RWPE1 (cell line): Measurements from ENCODE around the gene NPPC.

Source experiments
- CTCF ChIA-PET: fragments of 350-600 bp; sonication (Branson Sonifier 250); formaldehyde crosslinking; extraction: SDS; loops from one replicate; lab custom pipeline; 2021; lab: Yijun Ruan, JAX
- POLR2A ChIA-PET: fragments of 400-600 bp; formaldehyde crosslinking; extraction: SDS; loops from one replicate; lab custom pipeline; 2020; ENCODE audit warnings: antibody characterized with exemption; ENCODE audit not compliant: low non-redundant PET; lab: Yijun Ruan, JAX
- DNase-seq: peaks from one replicate; pipeline ENCODE4 v3.0.0; 2012; ENCODE audit warnings: low spot score
- H3K27ac ChIP-seq: fragments of 450-650 bp; 2 replicates; pipeline ENCODE4 v1.5.1; 2017
- TF ChIP-seq, protein P1 (sequence below): fragments of 450-650 bp; conservative IDR thresholded peaks from 2 replicates; pipeline ENCODE4 v1.5.1; 2017; ENCODE audit warnings: low read depth, mild to moderate bottlenecking

The NPPC gene

DNA sequence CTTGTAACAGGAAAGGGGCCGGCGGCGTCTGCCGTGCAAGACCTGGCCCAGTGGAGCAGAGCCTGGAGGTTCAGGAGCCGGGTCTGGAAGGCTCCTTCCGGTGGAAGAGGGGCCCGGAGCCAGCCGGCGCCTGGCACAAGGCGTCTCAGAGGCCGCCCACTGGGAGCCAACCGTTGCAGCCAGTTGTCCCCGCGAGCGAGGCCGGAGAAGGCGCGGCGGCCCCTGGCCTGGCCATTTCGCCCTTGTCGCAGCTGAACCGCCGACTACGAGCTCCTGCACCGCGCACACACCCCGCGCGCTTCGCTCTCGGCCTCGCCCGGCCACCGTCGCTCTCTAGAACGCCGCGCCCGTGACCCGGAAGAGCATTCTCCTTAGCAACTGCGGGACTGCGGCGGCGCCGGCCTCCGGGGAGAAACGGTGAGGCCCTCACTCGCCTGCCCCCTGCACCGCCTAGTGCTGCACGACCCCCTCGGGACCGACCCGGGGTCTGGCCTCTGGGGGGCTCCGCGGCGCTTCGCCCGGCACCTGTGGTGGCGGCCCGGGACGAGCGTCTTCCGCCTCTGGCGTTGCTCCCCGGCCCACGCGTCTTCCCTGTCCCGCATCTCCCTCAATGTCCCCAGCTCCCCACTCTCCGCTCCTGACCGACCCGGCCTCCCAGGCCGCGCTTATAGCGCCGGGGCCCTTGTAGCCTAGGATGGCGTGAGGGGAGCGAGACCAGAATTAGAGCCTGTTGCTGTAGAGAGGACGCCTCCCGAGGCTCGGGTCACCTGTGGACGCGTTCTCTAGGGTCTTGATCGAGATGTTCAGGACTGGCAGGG is 35.4 kb upstream of the NPPC start, which contains the start of gene DIS3L2:
Gene DIS3L2, plus strand, starts transcription at position 365 of the 818 bp plus-strand sequence. CDS start 53,215 bp downstream, outside the sequence.
- DNase-seq = peak; percentile 71
- TF ChIP-seq, protein P1, sequence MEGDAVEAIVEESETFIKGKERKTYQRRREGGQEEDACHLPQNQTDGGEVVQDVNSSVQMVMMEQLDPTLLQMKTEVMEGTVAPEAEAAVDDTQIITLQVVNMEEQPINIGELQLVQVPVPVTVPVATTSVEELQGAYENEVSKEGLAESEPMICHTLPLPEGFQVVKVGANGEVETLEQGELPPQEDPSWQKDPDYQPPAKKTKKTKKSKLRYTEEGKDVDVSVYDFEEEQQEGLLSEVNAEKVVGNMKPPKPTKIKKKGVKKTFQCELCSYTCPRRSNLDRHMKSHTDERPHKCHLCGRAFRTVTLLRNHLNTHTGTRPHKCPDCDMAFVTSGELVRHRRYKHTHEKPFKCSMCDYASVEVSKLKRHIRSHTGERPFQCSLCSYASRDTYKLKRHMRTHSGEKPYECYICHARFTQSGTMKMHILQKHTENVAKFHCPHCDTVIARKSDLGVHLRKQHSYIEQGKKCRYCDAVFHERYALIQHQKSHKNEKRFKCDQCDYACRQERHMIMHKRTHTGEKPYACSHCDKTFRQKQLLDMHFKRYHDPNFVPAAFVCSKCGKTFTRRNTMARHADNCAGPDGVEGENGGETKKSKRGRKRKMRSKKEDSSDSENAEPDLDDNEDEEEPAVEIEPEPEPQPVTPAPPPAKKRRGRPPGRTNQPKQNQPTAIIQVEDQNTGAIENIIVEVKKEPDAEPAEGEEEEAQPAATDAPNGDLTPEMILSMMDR = no peak
- ChIA-PET CTCF (interaction anchor here (1.0 kb wide), 1 partner anchor 222 kb away, joined by 3 read pairs; no protein-coding TSS in a partner anchor), POLR2A (interaction anchor here (0.7 kb wide), 1 partner anchor 96 kb away, joined by 3 read pairs; no protein-coding TSS in a partner anchor)
- peak within 1 kb of the TSS; percentile 79 for H3K27ac ChIP-seq

DNA sequence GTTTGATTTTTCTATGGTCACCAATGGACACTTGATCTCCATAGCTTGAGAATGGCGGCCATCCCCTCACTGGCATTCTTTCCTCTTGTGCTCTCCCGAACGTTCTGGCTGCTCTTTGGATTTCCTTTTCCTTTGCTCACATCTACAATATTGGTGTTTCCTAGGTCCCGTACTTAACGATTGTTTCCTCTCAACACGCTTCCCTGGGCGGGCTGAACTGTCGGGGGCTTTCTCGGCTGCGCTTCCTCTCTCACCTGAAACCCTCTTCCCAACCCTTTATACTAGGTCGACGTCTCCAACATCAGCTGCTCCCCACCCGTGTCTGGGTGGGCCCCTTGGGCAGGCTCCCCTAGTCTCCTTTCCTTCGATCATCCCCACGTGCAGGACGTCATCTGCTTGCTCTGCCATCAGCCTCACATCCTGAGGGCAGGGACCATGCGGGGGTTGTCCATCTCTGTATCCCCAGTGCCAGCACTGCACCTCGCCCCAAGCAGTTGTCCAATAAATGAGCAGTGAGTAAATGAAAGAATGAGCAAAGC is 34.7 kb upstream of the NPPC start:
- TF ChIP-seq, protein P1 = no peak
- DNase-seq = no peak
- CTCF ChIA-PET = no interaction called here
- peak overlapping the region; percentile 79 for H3K27ac ChIP-seq
- POLR2A ChIA-PET = no interaction called here

DNA sequence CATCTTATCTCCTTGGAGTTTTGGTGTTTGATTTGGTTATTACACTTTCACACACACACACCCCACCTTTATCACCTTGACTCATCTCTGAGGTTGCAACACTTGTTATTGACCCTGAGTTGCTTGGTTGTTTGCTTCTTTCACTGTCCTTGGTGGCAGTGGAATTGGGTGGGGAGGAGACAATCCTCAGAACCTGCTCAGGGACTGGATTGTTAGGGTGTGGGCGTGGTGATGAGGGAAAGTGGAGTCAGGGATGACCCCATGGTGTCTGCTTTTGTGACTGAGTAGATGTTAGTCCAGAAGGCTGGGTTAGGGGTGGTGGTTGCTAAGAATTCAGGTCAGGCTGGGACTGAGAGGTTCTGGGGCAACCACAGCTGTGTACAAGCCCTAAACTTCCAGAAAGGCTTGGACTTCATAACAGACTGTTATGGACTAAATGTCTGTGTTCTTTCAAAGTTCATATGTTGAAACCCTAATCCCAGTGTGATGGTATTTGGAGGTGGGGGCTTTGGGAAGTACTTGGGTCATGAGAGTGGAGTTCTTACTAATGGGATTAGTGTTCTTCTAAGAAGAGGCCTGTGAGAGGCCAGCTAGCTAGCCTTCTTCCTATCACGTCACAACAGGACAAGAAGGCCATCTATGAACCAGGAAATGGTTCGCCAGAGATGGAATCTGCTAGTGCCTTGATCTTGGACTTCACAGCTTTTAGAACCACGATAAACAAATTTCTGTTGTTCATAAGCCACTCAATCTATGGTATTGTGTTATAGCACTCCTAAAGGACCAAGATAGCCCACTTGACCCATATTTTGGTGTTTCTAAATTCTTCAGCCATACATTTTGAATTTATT is 31.9 kb upstream of the NPPC start:
- POLR2A ChIA-PET = no interaction called here
- CTCF ChIA-PET = no interaction called here
- no peak overlapping the region for H3K27ac ChIP-seq
- TF ChIP-seq, protein P1 = no peak
- no peak for DNase-seq

DNA sequence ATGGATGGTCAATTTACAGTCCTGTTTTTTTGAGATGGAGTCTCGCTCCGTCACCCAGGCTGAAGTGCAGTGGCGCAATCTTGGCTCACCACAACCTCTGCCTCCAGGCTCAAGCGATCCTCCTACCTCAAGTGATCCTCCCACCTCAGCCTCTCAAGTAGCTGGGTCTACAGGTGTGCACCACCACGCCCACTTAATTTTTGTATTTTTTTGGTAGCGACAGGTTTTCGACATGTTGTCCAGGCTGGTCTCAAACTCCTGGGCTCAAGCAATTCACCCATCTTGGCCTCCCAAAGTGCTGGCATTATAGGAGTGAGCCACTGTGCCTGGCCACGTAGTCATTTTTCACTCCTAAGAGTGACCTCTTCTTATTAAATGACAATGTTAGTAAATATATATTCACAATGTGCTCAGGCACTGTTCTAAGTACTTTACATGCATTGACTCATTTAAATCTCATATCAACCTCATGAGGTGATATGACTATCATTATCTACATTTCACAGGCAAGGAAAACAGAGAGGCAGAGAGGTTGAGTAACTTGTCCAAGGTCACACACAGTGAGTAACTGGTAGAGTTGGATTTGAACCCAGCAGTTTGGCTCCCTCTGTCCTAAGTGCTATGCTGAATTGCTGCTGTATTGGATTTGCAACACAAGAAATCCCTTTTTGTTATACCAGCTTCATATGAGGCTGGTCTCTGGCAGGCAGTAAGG is 29.7 kb upstream of the NPPC start:
- TF ChIP-seq, protein P1 = no peak
- CTCF ChIA-PET = no interaction called here
- POLR2A ChIA-PET = no interaction called here
- H3K27ac ChIP-seq = no peak overlapping the region
- DNase-seq = no peak

DNA sequence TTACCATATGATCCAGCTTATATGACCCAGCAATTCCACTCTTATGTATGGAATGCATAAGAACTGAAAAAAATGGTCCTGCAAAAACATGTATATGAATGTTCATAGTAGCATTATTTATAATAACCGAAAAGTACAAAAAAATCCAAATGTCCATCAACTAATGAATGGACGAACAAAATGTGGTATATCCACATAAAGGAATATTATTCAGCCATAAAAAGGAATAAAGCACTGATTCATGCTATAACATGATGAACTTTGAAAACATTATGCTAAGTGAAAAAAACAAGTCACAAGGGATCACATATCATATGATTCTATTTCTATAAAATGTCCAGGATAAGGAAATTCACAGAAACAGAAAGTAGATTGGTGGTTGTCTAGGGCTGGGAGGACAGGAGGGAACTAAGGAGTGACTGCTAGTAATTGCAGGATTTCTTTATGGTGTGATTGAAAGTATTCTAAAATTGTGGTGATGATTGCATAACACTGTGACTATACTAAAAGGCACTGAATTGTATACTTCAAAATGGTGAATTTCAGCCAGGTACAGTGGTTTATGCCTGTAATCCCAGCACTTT is 25.3 kb upstream of the NPPC start:
- no peak overlapping the region for H3K27ac ChIP-seq
- CTCF ChIA-PET = no interaction called here
- TF ChIP-seq, protein P1 = no peak
- POLR2A ChIA-PET = no interaction called here
- DNase-seq = no peak
